Left ventricle myocardium inferior (tissue), 1 donor: ENCODE results near the gene OLIG1. TPM values are rescaled to one million over a fixed set of nuclear protein-coding genes. Genes with fewer than 3 reads are reported as not detected.

Experiments
- DNase-seq: peaks from one replicate; pipeline ENCODE4 v3.0.0-alpha.2; 2020
- H3K27ac ChIP-seq: fragments of 200-600 bp; replicated peaks from 2 replicates; pipeline ENCODE4 v1.8.0; 2021
- H3K27me3 ChIP-seq: fragments of 200-600 bp; 2 replicates; pipeline ENCODE4 v1.8.0; 2021; ENCODE audit warnings: low read depth
- H3K36me3 ChIP-seq: fragments of 200-600 bp; 2 replicates; pipeline ENCODE4 v1.8.0; 2021
- H3K4me1 ChIP-seq: fragments of 200-600 bp; 2 replicates; pipeline ENCODE4 v1.8.0; 2021
- H3K4me3 ChIP-seq: fragments of 200-600 bp; 2 replicates; pipeline ENCODE4 v1.8.0; 2021; ENCODE audit warnings: mild to moderate bottlenecking, moderate library complexity
- H3K9me3 ChIP-seq: fragments of 200-600 bp; replicated peaks from 2 replicates; pipeline ENCODE4 v1.8.0; 2021
- intact Hi-C: fragments of 100-400 bp; cut with micrococcal nuclease; formaldehyde crosslinking; loops from one replicate; pipeline ENCODE4 v1.11.0; 2022
- total RNA-seq: library from RNA; stranded (reverse); fragmentation: NEBNext Ultra II Directional; extraction: Animal tissue kit (Norgen Biotek cat#: 25700); gene quantifications from one replicate; pipeline ENCODE4 v1.2.1, GENCODE V29; 2021
- TF ChIP-seq, protein P1 (sequence below): fragments of 200-600 bp; IDR thresholded peaks from 2 replicates; pipeline ENCODE4 v1.8.0; 2021; ENCODE audit warnings: antibody characterized with exemption, mild to moderate bottlenecking, borderline replicate concordance
- donor health status: DM: no; HTN: yes; CAD: no; lungs with severe emphysema.

OLIG1 gene
- total RNA-seq, 1 donor from 2014 or later = 0.22 TPM

GRCh38 chr21:33037501-33037900, 32.4 kb upstream of the OLIG1 start:
- peaks cover 98% of the 10 kb centered on the region for H3K27me3 ChIP-seq

GRCh38 chr21:33039536-33039935, 30.4 kb upstream of the OLIG1 start:
- intact Hi-C loops = no loop called here
- Histone ChIP-seq H3K4me3 (no peak overlapping the region), H3K36me3 (no peaks in the 10 kb centered on the region), H3K27ac (no peak overlapping the region), H3K27me3 (peaks cover 98% of the 10 kb centered on the region), H3K4me1 (no peaks in the 10 kb centered on the region), H3K9me3 (no peaks in the 10 kb centered on the region)
- TF ChIP-seq, protein P1, sequence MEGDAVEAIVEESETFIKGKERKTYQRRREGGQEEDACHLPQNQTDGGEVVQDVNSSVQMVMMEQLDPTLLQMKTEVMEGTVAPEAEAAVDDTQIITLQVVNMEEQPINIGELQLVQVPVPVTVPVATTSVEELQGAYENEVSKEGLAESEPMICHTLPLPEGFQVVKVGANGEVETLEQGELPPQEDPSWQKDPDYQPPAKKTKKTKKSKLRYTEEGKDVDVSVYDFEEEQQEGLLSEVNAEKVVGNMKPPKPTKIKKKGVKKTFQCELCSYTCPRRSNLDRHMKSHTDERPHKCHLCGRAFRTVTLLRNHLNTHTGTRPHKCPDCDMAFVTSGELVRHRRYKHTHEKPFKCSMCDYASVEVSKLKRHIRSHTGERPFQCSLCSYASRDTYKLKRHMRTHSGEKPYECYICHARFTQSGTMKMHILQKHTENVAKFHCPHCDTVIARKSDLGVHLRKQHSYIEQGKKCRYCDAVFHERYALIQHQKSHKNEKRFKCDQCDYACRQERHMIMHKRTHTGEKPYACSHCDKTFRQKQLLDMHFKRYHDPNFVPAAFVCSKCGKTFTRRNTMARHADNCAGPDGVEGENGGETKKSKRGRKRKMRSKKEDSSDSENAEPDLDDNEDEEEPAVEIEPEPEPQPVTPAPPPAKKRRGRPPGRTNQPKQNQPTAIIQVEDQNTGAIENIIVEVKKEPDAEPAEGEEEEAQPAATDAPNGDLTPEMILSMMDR = no peak
- no peak for DNase-seq

More at GRCh38 chr21:33037501-33037900, 32.4 kb upstream of the OLIG1 start:
- TF ChIP-seq, protein P1 = no peak
- H3K27ac ChIP-seq = no peak overlapping the region
- no peaks in the 10 kb centered on the region for H3K36me3 ChIP-seq
- no peak overlapping the region for H3K4me3 ChIP-seq
- H3K9me3 ChIP-seq = no peaks in the 10 kb centered on the region
- DNase-seq = no peak
- intact Hi-C loops = no loop called here
- H3K4me1 ChIP-seq = peaks cover 8% of the 10 kb centered on the region

DNA sequence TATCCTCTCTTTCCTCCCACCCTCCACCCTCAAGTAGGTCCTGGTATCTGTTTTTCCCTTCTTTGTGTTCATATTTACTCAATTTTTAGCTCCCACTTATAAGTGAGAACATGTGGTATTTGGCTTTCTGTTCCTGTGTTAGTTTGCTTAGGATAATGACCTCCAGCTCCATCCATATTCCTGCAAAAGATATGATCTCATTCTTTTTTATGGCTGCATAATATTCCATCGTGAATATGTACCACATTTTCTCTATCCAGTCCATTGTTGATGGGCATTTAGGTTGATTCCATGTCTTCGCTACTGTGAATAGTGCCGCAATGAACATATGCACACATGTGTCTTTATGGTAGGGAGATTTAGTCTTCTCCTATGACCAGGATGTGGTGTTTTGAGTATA, 29.7 kb upstream of the OLIG1 start:
- Histone ChIP-seq H3K36me3 (no peaks in the 10 kb centered on the region), H3K4me1 (no peaks in the 10 kb centered on the region), H3K9me3 (no peaks in the 10 kb centered on the region), H3K27me3 (peaks cover 98% of the 10 kb centered on the region), H3K4me3 (no peak overlapping the region), H3K27ac (no peak overlapping the region)
- no peak for DNase-seq
- TF ChIP-seq, protein P1 = no peak
- intact Hi-C loops = no loop called here

- H3K27ac ChIP-seq = no peak overlapping the region
- H3K36me3 ChIP-seq = no peaks in the 10 kb centered on the region
- TF ChIP-seq, protein P1 = no peak
- no peak for DNase-seq
- no peaks in the 10 kb centered on the region for H3K9me3 ChIP-seq
- peaks cover 94% of the 10 kb centered on the region for H3K27me3 ChIP-seq
- H3K4me1 ChIP-seq = no peaks in the 10 kb centered on the region
- intact Hi-C loops = no loop called here
- no peak overlapping the region for H3K4me3 ChIP-seq
These were observed 28.0 kb upstream of the OLIG1 start for GRCh38 chr21:33041981-33042380.

- Histone ChIP-seq H3K4me3 (no peak overlapping the region), H3K36me3 (no peaks in the 10 kb centered on the region), H3K9me3 (no peaks in the 10 kb centered on the region), H3K4me1 (no peaks in the 10 kb centered on the region), H3K27me3 (peaks cover 94% of the 10 kb centered on the region), H3K27ac (no peak overlapping the region)
- no peak for DNase-seq
- TF ChIP-seq, protein P1 = no peak
- intact Hi-C loops = no loop called here
These were observed 27.1 kb upstream of the OLIG1 start for GRCh38 chr21:33042812-33043211.

GRCh38 chr21:33046455-33046854, 23.5 kb upstream of the OLIG1 start:
- H3K36me3 ChIP-seq = no peaks in the 10 kb centered on the region
- H3K4me3 ChIP-seq = no peak overlapping the region
- no peak for DNase-seq
- H3K27me3 ChIP-seq = peaks cover 77% of the 10 kb centered on the region
- H3K27ac ChIP-seq = no peak overlapping the region
- no peaks in the 10 kb centered on the region for H3K9me3 ChIP-seq
- intact Hi-C loops = no loop called here
- TF ChIP-seq, protein P1 = no peak
- no peaks in the 10 kb centered on the region for H3K4me1 ChIP-seq
